ENCODE results near the gene SIRT3. TPM values are rescaled to one million over a fixed set of nuclear protein-coding genes. Genes with fewer than 3 reads are reported as not detected.
"Not testable (repeated sequence)": the region's sequence is repeated elsewhere in the genome, so short reads cannot be mapped to it uniquely, and the experiment has no call there.

The SIRT3 gene
- polyA plus RNA-seq, 4 donors = 15.9 to 46.7 (median 19.6) TPM

GRCh38 chr11:240315-240714 is 4.2 kb upstream of the SIRT3 start:
- Histone ChIP-seq H3K27ac (ENCODE audit: low read depth in 1 of 3, low read length in 2 of 3) (no peak overlapping the region), H3K9me3 (ENCODE audit: control insufficient read depth in 2 of 2, insufficient read depth in 1 of 2, low read depth in 1 of 2, low read length in 1 of 2) (no peaks in the 10 kb centered on the region), H3K27me3 (ENCODE audit: control insufficient read depth in 3 of 3, insufficient read depth in 3 of 3, low read length in 3 of 3) (no peaks in the 10 kb centered on the region), H3K36me3 (ENCODE audit: control insufficient read depth in 3 of 3, insufficient read depth in 2 of 3, low read depth in 1 of 3, low read length in 3 of 3) (peaks cover 5 to 27% (median 6%) of the 10 kb centered on the region in 3 donors), H3K4me3 (ENCODE audit: low read depth in 1 of 3, low read length in 3 of 3) (no peak overlapping the region), H3K4me1 (ENCODE audit: control insufficient read depth in 3 of 3, insufficient read depth in 2 of 3, low read depth in 1 of 3, low read length in 2 of 3) (peaks cover 0 to 13% (median 2%) of the 10 kb centered on the region in 3 donors)
- FAIRE-seq (no peak), DNase-seq (no peak)
- 47 to 66% (median 50%) methylated on average over 1 of the region's 1 CpG for WGBS, 3 donors

- H3K27ac ChIP-seq (ENCODE audit: low read depth in 1 of 3, low read length in 2 of 3); H3K9me3 ChIP-seq (ENCODE audit: control insufficient read depth in 2 of 2, insufficient read depth in 1 of 2, low read depth in 1 of 2, low read length in 1 of 2); FAIRE-seq; DNase-seq; H3K4me3 ChIP-seq (ENCODE audit: low read depth in 1 of 3, low read length in 3 of 3); H3K27me3 ChIP-seq (ENCODE audit: control insufficient read depth in 3 of 3, insufficient read depth in 3 of 3, low read length in 3 of 3): not testable (repeated sequence)
- H3K4me1 ChIP-seq (ENCODE audit: control insufficient read depth in 3 of 3, insufficient read depth in 2 of 3, low read depth in 1 of 3, low read length in 2 of 3) = peaks cover 2 to 22% (median 2%) of the 10 kb centered on the region in 3 donors
- WGBS, 3 donors = 71 to 83% (median 81%) methylated on average over 7 of the region's 7 CpGs
- H3K36me3 ChIP-seq (ENCODE audit: control insufficient read depth in 3 of 3, insufficient read depth in 2 of 3, low read depth in 1 of 3, low read length in 3 of 3) = peaks cover 0 to 19% (median 2%) of the 10 kb centered on the region in 3 donors
Observed at GRCh38 chr11:238346-238745, 2.2 kb upstream of the SIRT3 start.

GRCh38 chr11:236774-237767 is 929 bp upstream of the SIRT3 start, which contains the start of gene PSMD13:
Gene PSMD13, plus strand, starts transcription at chr11:236976. Its CDS starts 74 bp downstream, at chr11:237050.
- peaks cover 2 to 22% (median 2%) of the 10 kb centered on the region in 3 donors for H3K4me1 ChIP-seq (ENCODE audit: control insufficient read depth in 3 of 3, insufficient read depth in 2 of 3, low read depth in 1 of 3, low read length in 2 of 3)
- H3K36me3 ChIP-seq (ENCODE audit: control insufficient read depth in 3 of 3, insufficient read depth in 2 of 3, low read depth in 1 of 3, low read length in 3 of 3) = peaks cover 0 to 25% (median 2%) of the 10 kb centered on the region in 3 donors
- WGBS, 3 donors = 1 to 2% (median 1%) methylated on average over 62 of the region's 62 CpGs
- H3K27ac ChIP-seq (ENCODE audit: low read depth in 1 of 3, low read length in 2 of 3) = peak within 1 kb of the TSS; percentile 85 to 100 (median 99)
- peak within 1 kb of the TSS; percentile 88 to 100 (median 94) for H3K4me3 ChIP-seq (ENCODE audit: low read depth in 1 of 3, low read length in 3 of 3)
- DNase-seq = peak; percentile 78 to 93
- H3K9me3 ChIP-seq (ENCODE audit: control insufficient read depth in 2 of 2, insufficient read depth in 1 of 2, low read depth in 1 of 2, low read length in 1 of 2) = no peaks in the 10 kb centered on the region
- no peaks in the 10 kb centered on the region for H3K27me3 ChIP-seq (ENCODE audit: control insufficient read depth in 3 of 3, insufficient read depth in 3 of 3, low read length in 3 of 3)
- FAIRE-seq = no peak

GRCh38 chr11:235609-235996 is 539 bp downstream of the SIRT3 start:
- H3K9me3 ChIP-seq (ENCODE audit: control insufficient read depth in 2 of 2, insufficient read depth in 1 of 2, low read depth in 1 of 2, low read length in 1 of 2) = no peaks in the 10 kb centered on the region
- FAIRE-seq (no peak), DNase-seq (no peak)
- peak overlapping the region; percentile 56 to 96 (median 90) for H3K27ac ChIP-seq (ENCODE audit: low read depth in 1 of 3, low read length in 2 of 3)
- no peaks in the 10 kb centered on the region for H3K27me3 ChIP-seq (ENCODE audit: control insufficient read depth in 3 of 3, insufficient read depth in 3 of 3, low read length in 3 of 3)
- WGBS, 3 donors = 0 to 3% (median 3%) methylated on average over 13 of the region's 13 CpGs
- peaks cover 2 to 22% (median 2%) of the 10 kb centered on the region in 3 donors for H3K4me1 ChIP-seq (ENCODE audit: control insufficient read depth in 3 of 3, insufficient read depth in 2 of 3, low read depth in 1 of 3, low read length in 2 of 3)
- peaks cover 0 to 25% (median 0%) of the 10 kb centered on the region in 3 donors for H3K36me3 ChIP-seq (ENCODE audit: control insufficient read depth in 3 of 3, insufficient read depth in 2 of 3, low read depth in 1 of 3, low read length in 3 of 3)
- peak overlapping the region; percentile 58 to 65 (median 62) for H3K4me3 ChIP-seq (ENCODE audit: low read depth in 1 of 3, low read length in 3 of 3)

GRCh38 chr11:235180-235579 is 962 bp downstream of the SIRT3 start:
- no peak for FAIRE-seq
- 39 to 64% (median 51%) methylated on average over 8 of the region's 8 CpGs for WGBS, 3 donors
- Histone ChIP-seq H3K27ac (ENCODE audit: low read depth in 1 of 3, low read length in 2 of 3) (peak overlapping the region in 2 of 3 donors; percentile 90 to 96), H3K27me3 (ENCODE audit: control insufficient read depth in 3 of 3, insufficient read depth in 3 of 3, low read length in 3 of 3) (no peaks in the 10 kb centered on the region), H3K4me3 (ENCODE audit: low read depth in 1 of 3, low read length in 3 of 3) (peak overlapping the region in 2 of 3 donors; percentile 58 to 65), H3K4me1 (ENCODE audit: control insufficient read depth in 3 of 3, insufficient read depth in 2 of 3, low read depth in 1 of 3, low read length in 2 of 3) (peaks cover 2 to 22% (median 2%) of the 10 kb centered on the region in 3 donors), H3K36me3 (ENCODE audit: control insufficient read depth in 3 of 3, insufficient read depth in 2 of 3, low read depth in 1 of 3, low read length in 3 of 3) (peaks cover 0 to 28% (median 0%) of the 10 kb centered on the region in 3 donors), H3K9me3 (ENCODE audit: control insufficient read depth in 2 of 2, insufficient read depth in 1 of 2, low read depth in 1 of 2, low read length in 1 of 2) (no peaks in the 10 kb centered on the region)
- peak in 1 of 2 donors; percentile 19 for DNase-seq

- Histone ChIP-seq H3K4me1 (ENCODE audit: control insufficient read depth in 3 of 3, insufficient read depth in 2 of 3, low read depth in 1 of 3, low read length in 2 of 3) (peaks cover 2 to 18% (median 2%) of the 10 kb centered on the region in 3 donors), H3K27ac (ENCODE audit: low read depth in 1 of 3, low read length in 2 of 3) (no peak overlapping the region), H3K9me3 (ENCODE audit: control insufficient read depth in 2 of 2, insufficient read depth in 1 of 2, low read depth in 1 of 2, low read length in 1 of 2) (no peaks in the 10 kb centered on the region), H3K4me3 (ENCODE audit: low read depth in 1 of 3, low read length in 3 of 3) (no peak overlapping the region), H3K36me3 (ENCODE audit: control insufficient read depth in 3 of 3, insufficient read depth in 2 of 3, low read depth in 1 of 3, low read length in 3 of 3) (peaks cover 0 to 34% (median 2%) of the 10 kb centered on the region in 3 donors), H3K27me3 (ENCODE audit: control insufficient read depth in 3 of 3, insufficient read depth in 3 of 3, low read length in 3 of 3) (no peaks in the 10 kb centered on the region)
- FAIRE-seq = no peak
- DNase-seq = no peak
- 92 to 94% (median 93%) methylated on average over 20 of the region's 20 CpGs for WGBS, 3 donors
Observed at GRCh38 chr11:232783-233565, 3.2 kb downstream of the SIRT3 start.

- H3K4me3 ChIP-seq (ENCODE audit: low read depth in 1 of 3, low read length in 3 of 3) = no peak overlapping the region
- no peaks in the 10 kb centered on the region for H3K27me3 ChIP-seq (ENCODE audit: control insufficient read depth in 3 of 3, insufficient read depth in 3 of 3, low read length in 3 of 3)
- WGBS, 3 donors = 95 to 97% (median 96%) methylated on average over 10 of the region's 10 CpGs
- FAIRE-seq (no peak), DNase-seq (no peak)
- no peak overlapping the region for H3K27ac ChIP-seq (ENCODE audit: low read depth in 1 of 3, low read length in 2 of 3)
- H3K4me1 ChIP-seq (ENCODE audit: control insufficient read depth in 3 of 3, insufficient read depth in 2 of 3, low read depth in 1 of 3, low read length in 2 of 3) = peaks cover 0 to 10% (median 2%) of the 10 kb centered on the region in 3 donors
- H3K9me3 ChIP-seq (ENCODE audit: control insufficient read depth in 2 of 2, insufficient read depth in 1 of 2, low read depth in 1 of 2, low read length in 1 of 2) = no peaks in the 10 kb centered on the region
- H3K36me3 ChIP-seq (ENCODE audit: control insufficient read depth in 3 of 3, insufficient read depth in 2 of 3, low read depth in 1 of 3, low read length in 3 of 3) = peaks cover 0 to 42% (median 2%) of the 10 kb centered on the region in 3 donors
Observed at GRCh38 chr11:230431-230830, 5.7 kb downstream of the SIRT3 start.

GRCh38 chr11:227824-228379 is 8.2 kb downstream of the SIRT3 start:
- no peaks in the 10 kb centered on the region for H3K27me3 ChIP-seq (ENCODE audit: control insufficient read depth in 3 of 3, insufficient read depth in 3 of 3, low read length in 3 of 3)
- no peak for DNase-seq
- H3K4me1 ChIP-seq (ENCODE audit: control insufficient read depth in 3 of 3, insufficient read depth in 2 of 3, low read depth in 1 of 3, low read length in 2 of 3) = no peaks in the 10 kb centered on the region
- H3K36me3 ChIP-seq (ENCODE audit: control insufficient read depth in 3 of 3, insufficient read depth in 2 of 3, low read depth in 1 of 3, low read length in 3 of 3) = peaks cover 0 to 55% (median 2%) of the 10 kb centered on the region in 3 donors
- H3K27ac ChIP-seq (ENCODE audit: low read depth in 1 of 3, low read length in 2 of 3) = no peak overlapping the region
- FAIRE-seq = no peak
- H3K4me3 ChIP-seq (ENCODE audit: low read depth in 1 of 3, low read length in 3 of 3) = no peak overlapping the region
- 87 to 93% (median 89%) methylated on average over 6 of the region's 6 CpGs for WGBS, 3 donors
- H3K9me3 ChIP-seq (ENCODE audit: control insufficient read depth in 2 of 2, insufficient read depth in 1 of 2, low read depth in 1 of 2, low read length in 1 of 2) = no peaks in the 10 kb centered on the region
